ENCODE measurements around the gene ANGEL1.
A peak's percentile ranks its signal among the peaks of the same experiment; 100 is the strongest.

The ANGEL1 gene

GRCh38 chr14:76765461-76765931 lies 47.2 kb downstream of the ANGEL1 start:
- no peak for DNase-seq (ENCODE audit: low read depth in 2 of 2)

GRCh38 chr14:76763096-76764041 lies 49.3 kb downstream of the ANGEL1 start:
- no peak for DNase-seq (ENCODE audit: low read depth in 2 of 2)

- DNase-seq (ENCODE audit: low read depth in 2 of 2) = no peak
Observed at GRCh38 chr14:76762411-76763095, 50.1 kb downstream of the ANGEL1 start.

- DNase-seq (ENCODE audit: low read depth in 2 of 2) = no peak
Observed at GRCh38 chr14:76761960-76762410, 50.7 kb downstream of the ANGEL1 start.

- peak in 1 of 2 donors; percentile 21 for DNase-seq (ENCODE audit: low read depth in 2 of 2)
Observed at GRCh38 chr14:76761136-76761959, 51.3 kb downstream of the ANGEL1 start, which contains the start of gene VASH1. VASH1 (plus strand) TSS chr14:76761468; CDS start chr14:76762822, 1,354 bp downstream.

- DNase-seq (ENCODE audit: low read depth in 2 of 2) = no peak
Observed at GRCh38 chr14:76760331-76761135, 52.1 kb downstream of the ANGEL1 start.

DNA sequence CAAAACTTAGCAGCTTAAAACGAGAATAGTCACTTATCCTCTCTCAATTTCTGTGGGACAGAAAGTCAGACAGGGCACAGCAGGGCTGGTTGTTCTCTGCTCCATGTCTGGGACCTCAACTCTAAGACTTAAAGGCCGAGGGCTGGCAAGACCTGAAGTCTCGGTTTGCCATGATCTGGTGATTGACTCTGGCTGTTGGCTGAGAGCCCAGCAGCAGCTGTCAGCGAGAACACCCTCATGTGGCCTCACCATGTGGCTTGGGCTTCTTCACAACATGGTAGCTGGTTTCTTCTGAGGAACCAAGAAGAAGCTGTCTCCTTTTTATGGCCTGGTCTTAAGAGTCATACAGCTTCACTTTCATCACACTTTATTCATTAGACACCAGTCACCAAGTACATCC lies 53.1 kb downstream of the ANGEL1 start:
- no peak for DNase-seq (ENCODE audit: low read depth in 2 of 2)

DNA sequence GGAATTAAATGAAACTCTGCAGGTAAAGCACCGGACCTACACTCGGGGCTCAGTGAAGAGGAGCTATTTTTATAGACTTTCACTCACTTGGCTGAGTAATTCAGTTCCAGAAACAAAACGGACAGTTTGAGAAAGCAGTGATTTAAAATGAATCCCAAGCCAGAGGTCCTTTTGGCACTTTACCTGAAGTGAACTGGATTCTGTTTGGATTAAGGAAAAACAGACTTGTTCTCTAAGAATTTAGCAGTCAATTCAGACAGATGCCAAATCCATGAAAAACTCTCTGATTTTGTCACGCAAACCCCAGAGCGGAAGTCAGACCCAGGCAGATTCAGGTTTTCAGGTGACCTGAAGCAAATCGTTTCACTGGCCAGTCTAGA lies 56.3 kb downstream of the ANGEL1 start:
- no peak for DNase-seq (ENCODE audit: low read depth in 2 of 2)

DNA sequence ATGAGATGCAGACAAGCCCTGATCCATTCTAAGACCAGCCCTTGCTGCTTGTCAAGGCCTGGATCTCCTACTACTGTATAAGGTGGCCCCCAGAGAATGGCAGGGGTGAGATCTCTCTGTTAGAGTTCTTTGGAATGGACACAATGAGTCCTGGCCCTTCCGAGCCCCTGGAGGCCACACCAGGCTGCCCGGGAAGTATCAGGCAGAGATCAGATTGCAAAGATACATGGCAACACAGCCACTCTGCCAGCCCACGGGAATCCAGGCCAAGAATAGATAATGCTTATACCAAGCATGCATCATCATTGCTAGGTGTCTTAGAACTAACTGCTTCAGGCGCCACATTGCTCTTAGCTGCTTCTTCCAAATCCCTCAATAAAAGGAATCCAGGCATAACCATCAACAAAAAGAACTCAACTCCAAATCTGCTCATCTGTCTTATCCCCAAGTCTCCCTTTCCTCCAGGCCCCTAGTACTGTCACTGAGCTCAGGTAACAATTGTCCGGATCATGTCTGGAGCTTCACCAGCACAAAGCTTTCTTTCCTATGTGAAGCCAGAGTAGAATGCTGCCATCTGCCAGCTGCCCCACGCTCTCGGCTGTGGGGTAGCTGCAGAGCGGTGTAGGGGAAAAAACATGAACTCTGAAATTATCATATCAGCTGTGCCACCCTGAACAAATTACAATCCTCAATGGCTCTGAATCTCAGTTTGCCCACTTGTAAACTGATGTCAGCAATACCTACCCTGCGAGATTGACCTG lies 56.9 kb downstream of the ANGEL1 start:
- no peak for DNase-seq (ENCODE audit: low read depth in 2 of 2)

DNA sequence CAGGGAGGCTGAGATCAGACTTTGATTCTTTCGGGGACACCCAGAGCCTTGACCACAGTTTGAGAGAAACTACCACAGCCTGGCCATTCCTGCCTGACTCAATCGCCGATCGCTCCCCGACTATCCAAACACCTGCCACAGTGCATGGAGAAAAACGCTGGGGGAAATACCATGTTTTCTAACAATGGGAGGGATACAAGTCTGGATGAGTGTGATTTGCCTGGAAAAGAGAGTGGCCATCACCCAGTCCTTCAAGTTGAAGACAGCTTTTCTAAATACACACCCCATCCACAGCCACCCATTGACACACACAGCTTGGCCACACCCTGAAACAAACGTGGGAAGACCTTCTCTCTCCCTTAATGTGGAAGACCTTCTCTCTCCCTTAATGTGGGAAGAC lies 58.1 kb downstream of the ANGEL1 start:
- no peak for DNase-seq (ENCODE audit: low read depth in 2 of 2)

GRCh38 chr14:76753541-76754198 lies 59.0 kb downstream of the ANGEL1 start:
- DNase-seq (ENCODE audit: low read depth in 2 of 2) = no peak

- no peak for DNase-seq (ENCODE audit: low read depth in 2 of 2)
Observed at GRCh38 chr14:76752744-76753143, 59.9 kb downstream of the ANGEL1 start.

GRCh38 chr14:76742966-76743365 lies 69.7 kb downstream of the ANGEL1 start:
- no peak for DNase-seq (ENCODE audit: low read depth in 2 of 2)

- DNase-seq (ENCODE audit: low read depth in 2 of 2) = no peak
Observed at GRCh38 chr14:76742185-76742584, 70.5 kb downstream of the ANGEL1 start.

- DNase-seq (ENCODE audit: low read depth in 2 of 2) = no peak
Observed at GRCh38 chr14:76741074-76741473, 71.6 kb downstream of the ANGEL1 start.
